H1 (cell line): ENCODE results near the gene CDH11. TPM values are rescaled to one million over a fixed set of nuclear protein-coding genes. Genes with fewer than 3 reads are reported as not detected.

Source experiments
- CEBPB ChIP-seq: IDR thresholded peaks from 2 replicates; pipeline ENCODE4 v1.6.1; 2012; ENCODE audit warnings: low read depth, low read length
- MAX ChIP-seq: IDR thresholded peaks from 2 replicates; pipeline ENCODE4 v1.6.1; 2012; ENCODE audit warnings: inconsistent platforms
- RAD21 ChIP-seq, 2 experiments: IDR thresholded peaks in 1 of 2; conservative IDR thresholded peaks in 1 of 2; 2 replicates each; pipeline ENCODE4 v1.6.1; 2011; ENCODE audit warnings: low read depth in 2 of 2, low read length in 2 of 2, improper control_type of control experiment in 1 of 2, inconsistent platforms in 1 of 2, mild to moderate bottlenecking in 1 of 2, moderate library complexity in 1 of 2
- SP2 ChIP-seq: IDR thresholded peaks from 2 replicates; pipeline ENCODE4 v1.6.1; 2012; ENCODE audit warnings: mild to moderate bottlenecking, low read length, inconsistent platforms
- polyA plus RNA-seq, 7 experiments: library from polyadenylated mRNA; depleted of rRNA in 3 of 7; stranded (reverse) in 5 of 7; unstranded in 2 of 7; fragments of >200 nt in 5 of 7; fragments of 200-250 nt in 2 of 7; gene quantifications; 1 replicate in 5 of 7; 2 replicates in 1 of 7; 4 replicates in 1 of 7; pipeline versions ENCODE4 v1.2.1 to v1.2.3, GENCODE V29; 2011 to 2013; ENCODE audit warnings: missing spikeins in 2 of 7, mixed read lengths in 2 of 7
- total RNA-seq: library from RNA; stranded (reverse); fragmentation: NEBNext Ultra II Directional; extraction: Animal tissue kit (Norgen Biotek cat#: 25700); gene quantifications from 2 replicates; pipeline ENCODE4 v1.2.1, GENCODE V29; 2021
- TF ChIP-seq, protein P1 (sequence below): fragments of 300-600 bp; sonication (generic); IDR thresholded peaks from 2 replicates; pipeline ENCODE4 v1.7.1; 2012; ENCODE audit warnings: low read length, moderate library complexity, mild to moderate bottlenecking, inconsistent platforms; ENCODE audit not compliant: insufficient replicate concordance

CDH11 gene
- total and polyA plus RNA-seq, 2 of the 8 experiments (the other 6 are each of a cell fraction or from before 2014, with no cell fraction given): 3.3 to 8.4 TPM

- TF ChIP-seq SP2 (no peak), MAX (no peak), CEBPB (no peak), RAD21 (IDR thresholded peaks at IDR 0.05 in 1 of 2, conservative IDR thresholded peaks at IDR 0.05 in 1 of 2; ENCODE audit: low read depth in 2 of 2, low read length in 2 of 2) (no peak)
- TF ChIP-seq, protein P1, sequence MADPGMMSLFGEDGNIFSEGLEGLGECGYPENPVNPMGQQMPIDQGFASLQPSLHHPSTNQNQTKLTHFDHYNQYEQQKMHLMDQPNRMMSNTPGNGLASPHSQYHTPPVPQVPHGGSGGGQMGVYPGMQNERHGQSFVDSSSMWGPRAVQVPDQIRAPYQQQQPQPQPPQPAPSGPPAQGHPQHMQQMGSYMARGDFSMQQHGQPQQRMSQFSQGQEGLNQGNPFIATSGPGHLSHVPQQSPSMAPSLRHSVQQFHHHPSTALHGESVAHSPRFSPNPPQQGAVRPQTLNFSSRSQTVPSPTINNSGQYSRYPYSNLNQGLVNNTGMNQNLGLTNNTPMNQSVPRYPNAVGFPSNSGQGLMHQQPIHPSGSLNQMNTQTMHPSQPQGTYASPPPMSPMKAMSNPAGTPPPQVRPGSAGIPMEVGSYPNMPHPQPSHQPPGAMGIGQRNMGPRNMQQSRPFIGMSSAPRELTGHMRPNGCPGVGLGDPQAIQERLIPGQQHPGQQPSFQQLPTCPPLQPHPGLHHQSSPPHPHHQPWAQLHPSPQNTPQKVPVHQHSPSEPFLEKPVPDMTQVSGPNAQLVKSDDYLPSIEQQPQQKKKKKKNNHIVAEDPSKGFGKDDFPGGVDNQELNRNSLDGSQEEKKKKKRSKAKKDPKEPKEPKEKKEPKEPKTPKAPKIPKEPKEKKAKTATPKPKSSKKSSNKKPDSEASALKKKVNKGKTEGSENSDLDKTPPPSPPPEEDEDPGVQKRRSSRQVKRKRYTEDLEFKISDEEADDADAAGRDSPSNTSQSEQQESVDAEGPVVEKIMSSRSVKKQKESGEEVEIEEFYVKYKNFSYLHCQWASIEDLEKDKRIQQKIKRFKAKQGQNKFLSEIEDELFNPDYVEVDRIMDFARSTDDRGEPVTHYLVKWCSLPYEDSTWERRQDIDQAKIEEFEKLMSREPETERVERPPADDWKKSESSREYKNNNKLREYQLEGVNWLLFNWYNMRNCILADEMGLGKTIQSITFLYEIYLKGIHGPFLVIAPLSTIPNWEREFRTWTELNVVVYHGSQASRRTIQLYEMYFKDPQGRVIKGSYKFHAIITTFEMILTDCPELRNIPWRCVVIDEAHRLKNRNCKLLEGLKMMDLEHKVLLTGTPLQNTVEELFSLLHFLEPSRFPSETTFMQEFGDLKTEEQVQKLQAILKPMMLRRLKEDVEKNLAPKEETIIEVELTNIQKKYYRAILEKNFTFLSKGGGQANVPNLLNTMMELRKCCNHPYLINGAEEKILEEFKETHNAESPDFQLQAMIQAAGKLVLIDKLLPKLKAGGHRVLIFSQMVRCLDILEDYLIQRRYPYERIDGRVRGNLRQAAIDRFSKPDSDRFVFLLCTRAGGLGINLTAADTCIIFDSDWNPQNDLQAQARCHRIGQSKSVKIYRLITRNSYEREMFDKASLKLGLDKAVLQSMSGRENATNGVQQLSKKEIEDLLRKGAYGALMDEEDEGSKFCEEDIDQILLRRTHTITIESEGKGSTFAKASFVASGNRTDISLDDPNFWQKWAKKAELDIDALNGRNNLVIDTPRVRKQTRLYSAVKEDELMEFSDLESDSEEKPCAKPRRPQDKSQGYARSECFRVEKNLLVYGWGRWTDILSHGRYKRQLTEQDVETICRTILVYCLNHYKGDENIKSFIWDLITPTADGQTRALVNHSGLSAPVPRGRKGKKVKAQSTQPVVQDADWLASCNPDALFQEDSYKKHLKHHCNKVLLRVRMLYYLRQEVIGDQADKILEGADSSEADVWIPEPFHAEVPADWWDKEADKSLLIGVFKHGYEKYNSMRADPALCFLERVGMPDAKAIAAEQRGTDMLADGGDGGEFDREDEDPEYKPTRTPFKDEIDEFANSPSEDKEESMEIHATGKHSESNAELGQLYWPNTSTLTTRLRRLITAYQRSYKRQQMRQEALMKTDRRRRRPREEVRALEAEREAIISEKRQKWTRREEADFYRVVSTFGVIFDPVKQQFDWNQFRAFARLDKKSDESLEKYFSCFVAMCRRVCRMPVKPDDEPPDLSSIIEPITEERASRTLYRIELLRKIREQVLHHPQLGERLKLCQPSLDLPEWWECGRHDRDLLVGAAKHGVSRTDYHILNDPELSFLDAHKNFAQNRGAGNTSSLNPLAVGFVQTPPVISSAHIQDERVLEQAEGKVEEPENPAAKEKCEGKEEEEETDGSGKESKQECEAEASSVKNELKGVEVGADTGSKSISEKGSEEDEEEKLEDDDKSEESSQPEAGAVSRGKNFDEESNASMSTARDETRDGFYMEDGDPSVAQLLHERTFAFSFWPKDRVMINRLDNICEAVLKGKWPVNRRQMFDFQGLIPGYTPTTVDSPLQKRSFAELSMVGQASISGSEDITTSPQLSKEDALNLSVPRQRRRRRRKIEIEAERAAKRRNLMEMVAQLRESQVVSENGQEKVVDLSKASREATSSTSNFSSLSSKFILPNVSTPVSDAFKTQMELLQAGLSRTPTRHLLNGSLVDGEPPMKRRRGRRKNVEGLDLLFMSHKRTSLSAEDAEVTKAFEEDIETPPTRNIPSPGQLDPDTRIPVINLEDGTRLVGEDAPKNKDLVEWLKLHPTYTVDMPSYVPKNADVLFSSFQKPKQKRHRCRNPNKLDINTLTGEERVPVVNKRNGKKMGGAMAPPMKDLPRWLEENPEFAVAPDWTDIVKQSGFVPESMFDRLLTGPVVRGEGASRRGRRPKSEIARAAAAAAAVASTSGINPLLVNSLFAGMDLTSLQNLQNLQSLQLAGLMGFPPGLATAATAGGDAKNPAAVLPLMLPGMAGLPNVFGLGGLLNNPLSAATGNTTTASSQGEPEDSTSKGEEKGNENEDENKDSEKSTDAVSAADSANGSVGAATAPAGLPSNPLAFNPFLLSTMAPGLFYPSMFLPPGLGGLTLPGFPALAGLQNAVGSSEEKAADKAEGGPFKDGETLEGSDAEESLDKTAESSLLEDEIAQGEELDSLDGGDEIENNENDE: no peak
Observed at GRCh38 chr16:64919141-64919540, 202.7 kb downstream of the CDH11 start (continued).
